ENCODE measurements around the gene ELF1.

DNA sequence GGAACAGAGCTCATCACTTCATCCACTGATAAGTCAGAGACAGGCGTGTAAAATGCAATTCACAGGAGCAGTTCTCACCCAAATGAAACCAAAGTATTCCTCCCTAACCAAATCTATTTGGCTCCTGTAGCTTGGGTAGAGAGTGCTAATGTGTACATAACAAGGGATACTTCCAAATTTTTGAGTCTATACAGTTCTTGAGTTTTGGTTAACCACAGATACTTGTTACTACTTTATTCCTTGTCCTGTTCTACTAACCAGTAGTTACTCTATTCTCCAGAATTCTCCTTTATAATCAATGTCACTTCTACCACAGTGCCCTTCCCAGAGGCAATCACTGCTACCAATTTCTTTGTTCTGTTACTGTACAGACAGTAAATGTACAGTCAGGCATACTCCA lies 57.3 kb downstream of the ELF1 start:
- TF ChIP-seq, protein P1, sequence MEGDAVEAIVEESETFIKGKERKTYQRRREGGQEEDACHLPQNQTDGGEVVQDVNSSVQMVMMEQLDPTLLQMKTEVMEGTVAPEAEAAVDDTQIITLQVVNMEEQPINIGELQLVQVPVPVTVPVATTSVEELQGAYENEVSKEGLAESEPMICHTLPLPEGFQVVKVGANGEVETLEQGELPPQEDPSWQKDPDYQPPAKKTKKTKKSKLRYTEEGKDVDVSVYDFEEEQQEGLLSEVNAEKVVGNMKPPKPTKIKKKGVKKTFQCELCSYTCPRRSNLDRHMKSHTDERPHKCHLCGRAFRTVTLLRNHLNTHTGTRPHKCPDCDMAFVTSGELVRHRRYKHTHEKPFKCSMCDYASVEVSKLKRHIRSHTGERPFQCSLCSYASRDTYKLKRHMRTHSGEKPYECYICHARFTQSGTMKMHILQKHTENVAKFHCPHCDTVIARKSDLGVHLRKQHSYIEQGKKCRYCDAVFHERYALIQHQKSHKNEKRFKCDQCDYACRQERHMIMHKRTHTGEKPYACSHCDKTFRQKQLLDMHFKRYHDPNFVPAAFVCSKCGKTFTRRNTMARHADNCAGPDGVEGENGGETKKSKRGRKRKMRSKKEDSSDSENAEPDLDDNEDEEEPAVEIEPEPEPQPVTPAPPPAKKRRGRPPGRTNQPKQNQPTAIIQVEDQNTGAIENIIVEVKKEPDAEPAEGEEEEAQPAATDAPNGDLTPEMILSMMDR (conservative IDR thresholded peaks at IDR 0.05; ENCODE audit: low read length) = no peak
- TF ChIP-seq EZH2phosphoT487 (IDR thresholded peaks at IDR 0.05; ENCODE audit: borderline replicate concordance) = no peak
